Pulmonary artery endothelial cell (primary cell): ENCODE measurements around the gene CELF4. TPM values are rescaled to one million over a fixed set of nuclear protein-coding genes. Genes with fewer than 3 reads are reported as not detected.

Experiments
- DNase-seq: peaks from one replicate; pipeline ENCODE4 v3.0.0-alpha.2; 2011; ENCODE audit warnings: low read depth, low spot score
- total RNA-seq: library from RNA; depleted of rRNA; stranded (reverse); fragments of >200 nt; gene quantifications from 2 replicates; pipeline ENCODE4 v1.2.3, GENCODE V29; 2014

The CELF4 gene
- total RNA-seq, 1 donor from 2014 or later, result not detected

GRCh38 chr18:37524498-37525261 lies 40.9 kb downstream of the CELF4 start:
- DNase-seq, result no peak

GRCh38 chr18:37524139-37524497 lies 41.5 kb downstream of the CELF4 start:
- DNase-seq, result no peak

GRCh38 chr18:37521510-37522465 lies 43.8 kb downstream of the CELF4 start:
- no peak for DNase-seq

GRCh38 chr18:37520508-37520907 lies 45.1 kb downstream of the CELF4 start:
- no peak for DNase-seq

GRCh38 chr18:37519510-37520135 lies 46.0 kb downstream of the CELF4 start:
- no peak for DNase-seq

- no peak for DNase-seq
Measured at GRCh38 chr18:37516361-37516853, 49.2 kb downstream of the CELF4 start.

- DNase-seq, result no peak
Measured at GRCh38 chr18:37514953-37515352, 50.6 kb downstream of the CELF4 start.

GRCh38 chr18:37512400-37512799 lies 53.2 kb downstream of the CELF4 start:
- no peak for DNase-seq

- DNase-seq, result no peak
Measured at GRCh38 chr18:37511721-37512298, 53.8 kb downstream of the CELF4 start.

GRCh38 chr18:37509600-37509999 lies 56.0 kb downstream of the CELF4 start:
- DNase-seq, result no peak

GRCh38 chr18:37508207-37508606 lies 57.4 kb downstream of the CELF4 start:
- DNase-seq, result no peak

GRCh38 chr18:37507239-37507638 lies 58.4 kb downstream of the CELF4 start:
- no peak for DNase-seq

- DNase-seq, result no peak
Measured at GRCh38 chr18:37506001-37506400, 59.6 kb downstream of the CELF4 start.

- DNase-seq, result no peak
Measured at GRCh38 chr18:37505321-37505720, 60.3 kb downstream of the CELF4 start.

GRCh38 chr18:37502601-37503000 lies 63.0 kb downstream of the CELF4 start:
- no peak for DNase-seq

GRCh38 chr18:37502036-37502435 lies 63.6 kb downstream of the CELF4 start:
- DNase-seq, result no peak

- DNase-seq, result no peak
Measured at GRCh38 chr18:37501136-37501535, 64.5 kb downstream of the CELF4 start.

GRCh38 chr18:37499913-37500312 lies 65.7 kb downstream of the CELF4 start:
- DNase-seq, result no peak

GRCh38 chr18:37499044-37499443 lies 66.6 kb downstream of the CELF4 start:
- no peak for DNase-seq

GRCh38 chr18:37497853-37498518 lies 67.6 kb downstream of the CELF4 start:
- DNase-seq, result no peak

- no peak for DNase-seq
Measured at GRCh38 chr18:37496568-37496967, 69.0 kb downstream of the CELF4 start.
